A549 (cell line): ENCODE measurements around the gene EYA3. TPM values are rescaled to one million over a fixed set of nuclear protein-coding genes. Genes with fewer than 3 reads are reported as not detected.
A peak's percentile ranks its signal among the peaks of the same experiment; 100 is the strongest.

Source experiments
- ATAC-seq, 2 experiments: fragments of 200-7000 bp in 1 of 2; fragments of >200 bp in 1 of 2; cut with Nextera tagmentation in 1 of 2; cut with Tn5 transposase in 1 of 2; 3 replicates each; pipeline versions ENCODE4 v1.8.0 to v1.9.1; 2018 to 2020; ENCODE audit warnings: mild to moderate bottlenecking in 1 of 2, moderate library complexity in 1 of 2
- CTCF ChIA-PET: fragments of 300-600 bp; sonication (Branson Sonifier 250); formaldehyde crosslinking; extraction: SDS; loops from one replicate; lab custom pipeline; 2021; ENCODE audit warnings: antibody characterized with exemption, inconsistent platforms; lab: Yijun Ruan, JAX
- POLR2A ChIA-PET: fragments of 350-600 bp; formaldehyde crosslinking; extraction: SDS; loops from one replicate; lab custom pipeline; 2021; ENCODE audit warnings: antibody characterized with exemption, inconsistent platforms; lab: Yijun Ruan, JAX
- DNase-seq, 2 experiments: peaks; one replicate each; pipeline versions ENCODE4 v3.0.0 to v3.0.0-alpha.2; 2011 to 2016; ENCODE audit warnings: low read depth in 1 of 2, low spot score in 1 of 2
- FAIRE-seq: peaks from 2 replicates; lab custom pipeline; 2011; peaks lifted over from hg19 to GRCh38; lab: Jason Lieb, UNC
- H3K27ac ChIP-seq, 2 experiments: fragments of >200 bp; sonication (Bioruptor Twin); formaldehyde crosslinking; 3 replicates each; pipeline ENCODE4 v1.5.1; 2016 to 2017
- H3K4me1 ChIP-seq: fragments of >200 bp; sonication (Bioruptor Twin); formaldehyde crosslinking; 3 replicates; pipeline ENCODE4 v1.6.1; 2016
- H3K4me2 ChIP-seq: fragments of >200 bp; sonication (Bioruptor Twin); formaldehyde crosslinking; 3 replicates; pipeline ENCODE4 v1.6.1; 2016
- H3K4me3 ChIP-seq: fragments of >200 bp; sonication (Bioruptor Twin); formaldehyde crosslinking; 3 replicates; pipeline ENCODE4 v1.5.1; 2016
- H3K9me3 ChIP-seq: fragments of >200 bp; sonication (Bioruptor Twin); formaldehyde crosslinking; 3 replicates; pipeline ENCODE4 v1.6.1; 2016
- BCL3 ChIP-seq: fragments of >200 bp; sonication (Bioruptor Twin); formaldehyde crosslinking; IDR thresholded peaks from 3 replicates; pipeline ENCODE4 v1.6.1; 2016
- CBX2 ChIP-seq: fragments of 200-600 bp; sonication (generic); IDR thresholded peaks from 2 replicates; pipeline ENCODE4 v1.6.1; 2016; ENCODE audit warnings: low read depth, mild to moderate bottlenecking, borderline replicate concordance
- CTCF ChIP-seq: fragments of >200 bp; sonication (Bioruptor Twin); formaldehyde crosslinking; IDR thresholded peaks from 3 replicates; pipeline ENCODE4 v1.5.1; 2016
- FOSL2 ChIP-seq, 2 experiments: fragments of 450-650 bp in 1 of 2; fragments of >200 bp in 1 of 2; sonication (Bioruptor Twin) in 1 of 2; formaldehyde crosslinking; IDR thresholded peaks; 2 replicates each; pipeline versions ENCODE4 v1.5.0 to v1.6.1; 2016 to 2020; ENCODE audit warnings: mild to moderate bottlenecking in 1 of 2, moderate library complexity in 1 of 2
- HES2 ChIP-seq: fragments of >200 bp; sonication (Bioruptor Twin); formaldehyde crosslinking; IDR thresholded peaks from 2 replicates; pipeline ENCODE4 v1.6.1; 2016
- JUN ChIP-seq, 2 experiments: fragments of >200 bp; sonication (Bioruptor Twin); formaldehyde crosslinking; IDR thresholded peaks; 2 replicates in 1 of 2; 3 replicates in 1 of 2; pipeline ENCODE4 v1.6.1; 2016 to 2017
- KDM5A ChIP-seq: fragments of 200-600 bp; sonication (generic); IDR thresholded peaks from 2 replicates; pipeline ENCODE4 v1.6.1; 2016; ENCODE audit warnings: antibody characterized with exemption, mild to moderate bottlenecking
- MAFK ChIP-seq: fragments of 450-650 bp; IDR thresholded peaks from 2 replicates; pipeline ENCODE4 v1.6.1; 2014; ENCODE audit not compliant: partially characterized antibody
- MYC ChIP-seq: IDR thresholded peaks from 2 replicates; pipeline ENCODE4 v1.6.1; 2012; ENCODE audit warnings: mild to moderate bottlenecking, inconsistent platforms, low read length, improper control_type of control experiment, borderline replicate concordance
- NPAS2 ChIP-seq: fragments of 250-450 bp; sonication (Bioruptor Pico); IDR thresholded peaks from 2 replicates; pipeline ENCODE4 v1.8.0; 2022; ENCODE audit warnings: mild to moderate bottlenecking, moderate library complexity, borderline replicate concordance
- NR3C1 ChIP-seq: fragments of >200 bp; sonication (Bioruptor Twin); formaldehyde crosslinking; IDR thresholded peaks from 3 replicates; pipeline ENCODE4 v1.6.1; 2017
- RFX5 ChIP-seq: fragments of 450-650 bp; IDR thresholded peaks from 2 replicates; pipeline ENCODE4 v1.7.1; 2014; ENCODE audit warnings: antibody characterized with exemption, mild to moderate bottlenecking, moderate library complexity
- TP53 ChIP-seq: fragments of 250-450 bp; sonication (Bioruptor Pico); IDR thresholded peaks from 2 replicates; pipeline ENCODE4 v1.5.0; 2021; ENCODE audit warnings: mild to moderate bottlenecking, moderate library complexity
- WGBS: methylation state at CpG from one replicate; pipeline ENCODE4 v1.1.6; 2017; ENCODE audit errors: missing lambda C conversion rate; 5-methylcytosine and 5-hydroxymethylcytosine counted together
- polyA plus RNA-seq, 4 experiments: library from polyadenylated mRNA; depleted of rRNA in 3 of 4; stranded (reverse); fragments of >200 nt; fragmentation: RNase III in 1 of 4; extraction: RNeasy Plus Mini Kit Qiagen cat#74134 plus additional on column Dnase treatment in 1 of 4; gene quantifications; 2 replicates in 3 of 4; 3 replicates in 1 of 4; pipeline ENCODE4 v1.2.3, GENCODE V29; 2011 to 2017

The EYA3 gene
- polyA plus RNA-seq, 2 of the 4 experiments (the other 2 are of a cell fraction) = 5.7 to 9.3 TPM

- FAIRE-seq (no peak), ATAC-seq (no peak), DNase-seq (no peak)
- 72% methylated on average over 4 of the region's 4 CpGs for whole genome bisulfite sequencing
- TF ChIP-seq JUN (IDR thresholded peaks at IDR 0.05) (no peak), MAFK (no peak), CBX2 (no peak)
- Histone ChIP-seq H3K4me3 (no peak overlapping the region), H3K27ac (peak overlapping the region; percentile 21 to 24; a peak in 3 of 6 replicates), H3K4me2 (peak overlapping the region; percentile 44; the same call in 2 of the 3 replicates), H3K9me3 (no peaks in the 10 kb centered on the region), H3K4me1 (peaks cover 12% of the 10 kb centered on the region; the same call in 1 of the 3 replicates)
- POLR2A ChIA-PET = no interaction called here
- CTCF ChIA-PET = interaction anchor here (0.9 kb wide), 1 partner anchor 11 kb away, joined by 3 read pairs; no protein-coding TSS in a partner anchor
Measured at GRCh38 chr1:27967884-27968466, 120.4 kb downstream of the EYA3 start.

GRCh38 chr1:27967106-27967883 lies 121.1 kb downstream of the EYA3 start:
- no peaks in the 10 kb centered on the region for H3K9me3 ChIP-seq
- TF ChIP-seq RFX5 (no peak), CTCF (no peak), HES2 (no peak), MYC (no peak)
- TF ChIP-seq, all 56 proteins: peak for 0
- peaks cover 12% of the 10 kb centered on the region; the same call in 1 of the 3 replicates for H3K4me1 ChIP-seq
- no peak overlapping the region for H3K4me2 ChIP-seq
- ChIA-PET POLR2A (no interaction called here), CTCF (interaction anchor here (0.8 to 2.2 kb wide), 3 partner anchors 12 to 16 kb away, joined by 3 to 7 read pairs (median 3); no protein-coding TSS in a partner anchor)
- ATAC-seq (no peak), FAIRE-seq (no peak), DNase-seq (no peak)
- 93% methylated on average over 7 of the region's 12 CpGs for WGBS
- no peak overlapping the region for H3K27ac ChIP-seq
- H3K4me3 ChIP-seq = no peak overlapping the region

- DNase-seq = no peak
- ChIA-PET CTCF (interaction anchor here (0.8 to 2.2 kb wide), 2 partner anchors 13 to 15 kb away, joined by 3 to 7 read pairs; no protein-coding TSS in a partner anchor), POLR2A (no interaction called here)
- Histone ChIP-seq H3K4me2 (no peak overlapping the region), H3K4me3 (no peak overlapping the region), H3K4me1 (peaks cover 12% of the 10 kb centered on the region; the same call in 1 of the 3 replicates), H3K9me3 (no peaks in the 10 kb centered on the region), H3K27ac (no peak overlapping the region)
- 75% methylated on average over 6 of the region's 24 CpGs for WGBS
- ATAC-seq = no peak
- no peak for FAIRE-seq
- no peak for TF ChIP-seq NR3C1
- TF ChIP-seq MAFK = no peak
- no peak for TF ChIP-seq BCL3
- TF ChIP-seq NPAS2 (CRISPR knock-in tag) = no peak
- no peak for TF ChIP-seq KDM5A
- TF ChIP-seq FOSL2 (IDR thresholded peaks at IDR 0.05) = no peak
- TF ChIP-seq FOSL2 (CRISPR knock-in tag; IDR thresholded peaks at IDR 0.05) = no peak
- no peak for TF ChIP-seq TP53 (CRISPR knock-in tag)
Measured at GRCh38 chr1:27966402-27967105, 121.9 kb downstream of the EYA3 start.
